Mesenchymal stem cell (in vitro differentiated cells and primary cell): Measurements from ENCODE around the gene GRHPR.

Experiments
- DNase-seq: peaks from one replicate; pipeline ENCODE4 v3.0.0-alpha.2; 2013
- H2AFZ ChIP-seq: one replicate; pipeline ENCODE4 v1.6.1; 2013; ENCODE audit warnings: low read depth, mild to moderate bottlenecking, control low read depth, inconsistent platforms, low read length, moderate library complexity
- H2AK5ac ChIP-seq: 2 replicates; pipeline ENCODE4 v1.6.1; 2013; ENCODE audit warnings: low read length, moderate library complexity, mild to moderate bottlenecking, inconsistent platforms; ENCODE audit not compliant: severe bottlenecking
- H2BK120ac ChIP-seq: one replicate; pipeline ENCODE4 v1.6.1; 2013; ENCODE audit warnings: low read depth, mild to moderate bottlenecking, inconsistent platforms, low read length, moderate library complexity
- H2BK12ac ChIP-seq, 2 experiments: one replicate each; pipeline ENCODE4 v1.6.1; 2013; ENCODE audit warnings: inconsistent platforms in 2 of 2, low read length in 2 of 2, mild to moderate bottlenecking in 2 of 2, moderate library complexity in 2 of 2, control low read depth in 1 of 2
- H2BK15ac ChIP-seq: one replicate; pipeline ENCODE4 v1.6.1; 2013; ENCODE audit warnings: mild to moderate bottlenecking, low read depth, inconsistent platforms; ENCODE audit not compliant: poor library complexity, severe bottlenecking
- H2BK5ac ChIP-seq: 2 replicates; pipeline ENCODE4 v1.6.1; 2013; ENCODE audit warnings: low read depth, mild to moderate bottlenecking, low read length, control low read depth, inconsistent platforms; ENCODE audit not compliant: poor library complexity, severe bottlenecking
- H3K14ac ChIP-seq, 2 experiments: one replicate each; pipeline ENCODE4 v1.6.1; 2013; ENCODE audit warnings: inconsistent platforms in 2 of 2, low read length in 2 of 2, control low read depth in 1 of 2, mild to moderate bottlenecking in 1 of 2, moderate library complexity in 1 of 2
- H3K18ac ChIP-seq, 2 experiments: one replicate each; pipeline ENCODE4 v1.6.1; 2013; ENCODE audit warnings: inconsistent platforms in 2 of 2, low read length in 2 of 2, control low read depth in 1 of 2, low read depth in 1 of 2, mild to moderate bottlenecking in 1 of 2
- H3K23ac ChIP-seq, 2 experiments: one replicate each; pipeline ENCODE4 v1.6.1; 2013; ENCODE audit warnings: inconsistent platforms in 2 of 2, low read length in 2 of 2, mild to moderate bottlenecking in 2 of 2, moderate library complexity in 2 of 2, control low read depth in 1 of 2
- H3K27ac ChIP-seq: 2 replicates; pipeline ENCODE4 v1.5.1; 2013; ENCODE audit warnings: mild to moderate bottlenecking, moderate library complexity, low read length, control low read depth, inconsistent platforms; ENCODE audit not compliant: poor library complexity, severe bottlenecking
- H3K27me3 ChIP-seq, 2 experiments: 2 replicates each; pipeline versions ENCODE4 v1.6.1 to v1.7.0; 2013; ENCODE audit warnings: low read length in 2 of 2, mild to moderate bottlenecking in 2 of 2, moderate library complexity in 2 of 2, control low read depth in 1 of 2, inconsistent platforms in 1 of 2; ENCODE audit not compliant: control insufficient read depth in 1 of 2, insufficient read depth in 1 of 2
- H3K36me3 ChIP-seq, 2 experiments: 2 replicates each; pipeline versions ENCODE4 v1.6.1 to v1.7.0; 2013; ENCODE audit warnings: low read length in 2 of 2, control low read depth in 1 of 2, inconsistent platforms in 1 of 2, low read depth in 1 of 2, mild to moderate bottlenecking in 1 of 2; ENCODE audit not compliant: insufficient read depth in 2 of 2, control insufficient read depth in 1 of 2
- H3K4ac ChIP-seq, 2 experiments: one replicate each; pipeline ENCODE4 v1.6.1; 2013; ENCODE audit warnings: inconsistent platforms in 2 of 2, low read length in 2 of 2, mild to moderate bottlenecking in 2 of 2, moderate library complexity in 2 of 2, control low read depth in 1 of 2, low read depth in 1 of 2
- H3K4me1 ChIP-seq: 2 replicates; pipeline ENCODE4 v1.6.1; 2013; ENCODE audit warnings: low read depth, low read length, control low read depth; ENCODE audit not compliant: control insufficient read depth, insufficient read depth
- H3K4me2 ChIP-seq: 2 replicates; pipeline ENCODE4 v1.6.1; 2013; ENCODE audit warnings: low read length, mild to moderate bottlenecking, inconsistent platforms; ENCODE audit not compliant: poor library complexity, severe bottlenecking
- H3K4me3 ChIP-seq, 2 experiments: 2 replicates each; pipeline versions ENCODE4 v1.5.1 to v1.7.0; 2013; ENCODE audit warnings: low read length in 2 of 2, mild to moderate bottlenecking in 2 of 2, control low read depth in 1 of 2, low read depth in 1 of 2; ENCODE audit not compliant: insufficient read depth in 1 of 2
- H3K79me1 ChIP-seq: replicated peaks from 2 replicates; pipeline ENCODE4 v1.6.1; 2013; ENCODE audit warnings: mild to moderate bottlenecking, control low read depth, low read length, inconsistent platforms; ENCODE audit not compliant: poor library complexity, severe bottlenecking
- H3K9ac ChIP-seq: 2 replicates; pipeline ENCODE4 v1.7.0; 2013; ENCODE audit warnings: mild to moderate bottlenecking, low read length, moderate library complexity
- H3K9me3 ChIP-seq: 2 replicates; pipeline ENCODE4 v1.7.0; 2013; ENCODE audit warnings: mild to moderate bottlenecking, low read length; ENCODE audit not compliant: control insufficient read depth
- H4K8ac ChIP-seq: one replicate; pipeline ENCODE4 v1.6.1; 2013; ENCODE audit warnings: inconsistent platforms, mild to moderate bottlenecking, low read length, moderate library complexity
- H4K91ac ChIP-seq: one replicate; pipeline ENCODE4 v1.6.1; 2013; ENCODE audit warnings: mild to moderate bottlenecking, low read length, inconsistent platforms
- WGBS: methylation state at CpG from one replicate; pipeline ENCODE4 v1.1.7; 2013; ENCODE audit warnings: mixed read lengths; 5-methylcytosine and 5-hydroxymethylcytosine counted together

Gene GRHPR

GRCh38 chr9:37432020-37432419 is 9.5 kb downstream of the GRHPR start:
- Histone ChIP-seq H3K4me3 (no peak overlapping the region), H4K91ac (no peak overlapping the region), H3K79me1 (peaks cover 68% of the 10 kb centered on the region), H3K14ac (no peak overlapping the region), H3K18ac (no peak overlapping the region), H2AK5ac (no peak overlapping the region), H3K36me3 (peaks cover 86 to 92% of the 10 kb centered on the region in 2 experiments), H3K4ac (no peak overlapping the region), H2BK120ac (no peak overlapping the region), H3K4me2 (no peak overlapping the region), H3K27ac (no peak overlapping the region), H2BK12ac (no peak overlapping the region), H2BK15ac (no peak overlapping the region), H2BK5ac (no peak overlapping the region), H3K4me1 (peaks cover 12% of the 10 kb centered on the region), H3K9ac (no peak overlapping the region), H3K23ac (no peak overlapping the region), H2AFZ (no peak overlapping the region), H3K27me3 (no peaks in the 10 kb centered on the region), H4K8ac (no peak overlapping the region), H3K9me3 (no peaks in the 10 kb centered on the region)
- 97% methylated on average over 6 of the region's 6 CpGs for WGBS
- DNase-seq: no peak

- 73% methylated on average over 7 of the region's 7 CpGs for WGBS
- DNase-seq: no peak
- no peak overlapping the region for H3K4ac ChIP-seq
Measured at GRCh38 chr9:37433867-37434371, 11.4 kb downstream of the GRHPR start.

GRCh38 chr9:37436540-37436939 is 14.0 kb downstream of the GRHPR start:
- H3K79me1 ChIP-seq: peaks cover 56% of the 10 kb centered on the region
- no peak overlapping the region for H3K9ac ChIP-seq
- H2BK120ac ChIP-seq: no peak overlapping the region
- no peak overlapping the region for H3K4me2 ChIP-seq
- peaks cover 72 to 93% of the 10 kb centered on the region in 2 experiments for H3K36me3 ChIP-seq
- H3K9me3 ChIP-seq: no peaks in the 10 kb centered on the region
- no peak overlapping the region for H2BK5ac ChIP-seq
- H3K14ac ChIP-seq: no peak overlapping the region
- no peak overlapping the region for H4K91ac ChIP-seq
- H2AFZ ChIP-seq: no peak overlapping the region
- no peak overlapping the region for H3K4me3 ChIP-seq
- no peak overlapping the region for H3K18ac ChIP-seq
- DNase-seq: no peak
- WGBS: 96% methylated on average over 5 of the region's 5 CpGs
- H3K27ac ChIP-seq: no peak overlapping the region
- H2BK15ac ChIP-seq: no peak overlapping the region
- peaks cover 12% of the 10 kb centered on the region for H3K4me1 ChIP-seq
- H3K27me3 ChIP-seq: no peaks in the 10 kb centered on the region
- H2BK12ac ChIP-seq: no peak overlapping the region
- H2AK5ac ChIP-seq: no peak overlapping the region
- H3K4ac ChIP-seq: no peak overlapping the region
- no peak overlapping the region for H3K23ac ChIP-seq
- H4K8ac ChIP-seq: no peak overlapping the region

More at GRCh38 chr9:37433867-37434371, 11.4 kb downstream of the GRHPR start:
- H3K27ac ChIP-seq: no peak overlapping the region
- no peak overlapping the region for H3K23ac ChIP-seq
- no peak overlapping the region for H3K4me3 ChIP-seq
- no peak overlapping the region for H3K14ac ChIP-seq
- H3K4me2 ChIP-seq: no peak overlapping the region
- H4K91ac ChIP-seq: no peak overlapping the region
- no peak overlapping the region for H2BK15ac ChIP-seq
- H4K8ac ChIP-seq: no peak overlapping the region
- no peak overlapping the region for H2AFZ ChIP-seq
- H3K36me3 ChIP-seq: peaks cover 79 to 92% of the 10 kb centered on the region in 2 experiments
- H3K4me1 ChIP-seq: peaks cover 12% of the 10 kb centered on the region
- H2AK5ac ChIP-seq: no peak overlapping the region
- H2BK120ac ChIP-seq: no peak overlapping the region
- no peaks in the 10 kb centered on the region for H3K27me3 ChIP-seq
- H3K9ac ChIP-seq: no peak overlapping the region
- H3K18ac ChIP-seq: no peak overlapping the region
- no peaks in the 10 kb centered on the region for H3K9me3 ChIP-seq
- H3K79me1 ChIP-seq: peaks cover 61% of the 10 kb centered on the region
- H2BK5ac ChIP-seq: no peak overlapping the region
- no peak overlapping the region for H2BK12ac ChIP-seq

- Histone ChIP-seq H2AK5ac (no peak overlapping the region), H2AFZ (no peak overlapping the region), H2BK12ac (no peak overlapping the region), H3K79me1 (peaks cover 58% of the 10 kb centered on the region), H3K23ac (no peak overlapping the region), H4K91ac (no peak overlapping the region), H3K4me3 (no peak overlapping the region), H2BK120ac (no peak overlapping the region), H2BK5ac (no peak overlapping the region), H2BK15ac (no peak overlapping the region), H4K8ac (no peak overlapping the region), H3K14ac (no peak overlapping the region), H3K18ac (no peak overlapping the region), H3K9ac (no peak overlapping the region), H3K4me1 (peaks cover 12% of the 10 kb centered on the region), H3K27ac (no peak overlapping the region), H3K36me3 (peaks cover 74 to 93% of the 10 kb centered on the region in 2 experiments), H3K4ac (no peak overlapping the region), H3K27me3 (no peaks in the 10 kb centered on the region), H3K9me3 (no peaks in the 10 kb centered on the region), H3K4me2 (no peak overlapping the region)
- 94% methylated on average over 6 of the region's 6 CpGs for WGBS
- no peak for DNase-seq
Measured at GRCh38 chr9:37437010-37437409, 14.5 kb downstream of the GRHPR start.
